IPS-15b (cell line): ENCODE measurements around the gene GJA4.

ENCODE experiments used
- H3K27me3 ChIP-seq: one replicate; pipeline ENCODE4 v1.6.1; 2013; ENCODE audit warnings: low read length; ENCODE audit not compliant: control insufficient read depth, insufficient read depth
- H3K36me3 ChIP-seq: one replicate; pipeline ENCODE4 v1.6.1; 2013; ENCODE audit warnings: low read length; ENCODE audit not compliant: control insufficient read depth, insufficient read depth
- H3K4me1 ChIP-seq: one replicate; pipeline ENCODE4 v1.6.1; 2013; ENCODE audit warnings: mild to moderate bottlenecking, low read length; ENCODE audit not compliant: control insufficient read depth, insufficient read depth
- H3K4me3 ChIP-seq: one replicate; pipeline ENCODE4 v1.5.1; 2013; ENCODE audit warnings: low read depth, low read length
- H3K9ac ChIP-seq: one replicate; pipeline ENCODE4 v1.6.1; 2013; ENCODE audit warnings: low read depth, mild to moderate bottlenecking, low read length
- H3K9me3 ChIP-seq: one replicate; pipeline ENCODE4 v1.6.1; 2013; ENCODE audit warnings: mild to moderate bottlenecking, low read length; ENCODE audit not compliant: control insufficient read depth, insufficient read depth

Gene GJA4

GRCh38 chr1:34755961-34756360, 36.8 kb upstream of the GJA4 start:
- H3K36me3 ChIP-seq, result no peaks in the 10 kb centered on the region
- no peak overlapping the region for H3K9ac ChIP-seq
- no peaks in the 10 kb centered on the region for H3K9me3 ChIP-seq
- no peak overlapping the region for H3K4me3 ChIP-seq
- H3K27me3 ChIP-seq, result no peaks in the 10 kb centered on the region
- H3K4me1 ChIP-seq, result peaks cover 14% of the 10 kb centered on the region

- H3K9ac ChIP-seq, result no peak overlapping the region
- no peaks in the 10 kb centered on the region for H3K36me3 ChIP-seq
- no peaks in the 10 kb centered on the region for H3K9me3 ChIP-seq
- peaks cover 14% of the 10 kb centered on the region for H3K4me1 ChIP-seq
- H3K27me3 ChIP-seq, result no peaks in the 10 kb centered on the region
- no peak overlapping the region for H3K4me3 ChIP-seq
Observed at GRCh38 chr1:34757386-34757785, 35.4 kb upstream of the GJA4 start.

GRCh38 chr1:34758751-34759150, 34.0 kb upstream of the GJA4 start:
- H3K36me3 ChIP-seq, result no peaks in the 10 kb centered on the region
- peaks cover 18% of the 10 kb centered on the region for H3K4me1 ChIP-seq
- no peak overlapping the region for H3K9ac ChIP-seq
- H3K4me3 ChIP-seq, result no peak overlapping the region
- no peaks in the 10 kb centered on the region for H3K27me3 ChIP-seq
- no peaks in the 10 kb centered on the region for H3K9me3 ChIP-seq

- Histone ChIP-seq H3K36me3 (no peaks in the 10 kb centered on the region), H3K4me3 (no peak within 1 kb of the TSS), H3K9ac (no peak within 1 kb of the TSS), H3K9me3 (no peaks in the 10 kb centered on the region), H3K4me1 (peaks cover 18% of the 10 kb centered on the region), H3K27me3 (no peaks in the 10 kb centered on the region)
Observed at GRCh38 chr1:34759503-34760357, 33.1 kb upstream of the GJA4 start, which contains the start of gene GJB4. Gene GJB4, plus strand, starts transcription at chr1:34759740. Its CDS starts 1,515 bp downstream, at chr1:34761255.

- Histone ChIP-seq H3K36me3 (no peaks in the 10 kb centered on the region), H3K4me1 (peaks cover 11% of the 10 kb centered on the region), H3K27me3 (no peaks in the 10 kb centered on the region), H3K9me3 (no peaks in the 10 kb centered on the region), H3K4me3 (no peak overlapping the region), H3K9ac (no peak overlapping the region)
Observed at GRCh38 chr1:34761176-34761761, 31.5 kb upstream of the GJA4 start.

- no peaks in the 10 kb centered on the region for H3K9me3 ChIP-seq
- peaks cover 11% of the 10 kb centered on the region for H3K4me1 ChIP-seq
- no peaks in the 10 kb centered on the region for H3K27me3 ChIP-seq
- H3K9ac ChIP-seq, result no peak overlapping the region
- no peaks in the 10 kb centered on the region for H3K36me3 ChIP-seq
- no peak overlapping the region for H3K4me3 ChIP-seq
Observed at GRCh38 chr1:34761776-34762307, 31.0 kb upstream of the GJA4 start.

- Histone ChIP-seq H3K27me3 (no peaks in the 10 kb centered on the region), H3K9ac (no peak overlapping the region), H3K4me3 (no peak overlapping the region), H3K9me3 (no peaks in the 10 kb centered on the region), H3K36me3 (no peaks in the 10 kb centered on the region), H3K4me1 (peaks cover 11% of the 10 kb centered on the region)
Observed at GRCh38 chr1:34762474-34763141, 30.2 kb upstream of the GJA4 start.

GRCh38 chr1:34763142-34763781, 29.5 kb upstream of the GJA4 start:
- Histone ChIP-seq H3K27me3 (no peaks in the 10 kb centered on the region), H3K4me1 (peaks cover 11% of the 10 kb centered on the region), H3K36me3 (no peaks in the 10 kb centered on the region), H3K9me3 (no peaks in the 10 kb centered on the region), H3K9ac (no peak overlapping the region), H3K4me3 (no peak overlapping the region)

GRCh38 chr1:34768856-34769255, 23.9 kb upstream of the GJA4 start:
- Histone ChIP-seq H3K36me3 (no peaks in the 10 kb centered on the region), H3K9ac (no peak overlapping the region), H3K9me3 (no peaks in the 10 kb centered on the region), H3K27me3 (no peaks in the 10 kb centered on the region), H3K4me1 (no peaks in the 10 kb centered on the region), H3K4me3 (no peak overlapping the region)

GRCh38 chr1:34770891-34771504, 21.8 kb upstream of the GJA4 start:
- Histone ChIP-seq H3K9me3 (no peaks in the 10 kb centered on the region), H3K27me3 (no peaks in the 10 kb centered on the region), H3K4me3 (no peak overlapping the region), H3K4me1 (no peaks in the 10 kb centered on the region), H3K36me3 (no peaks in the 10 kb centered on the region), H3K9ac (no peak overlapping the region)
